GM19239 (cell line): ENCODE measurements around the gene ENHO.
"Not testable (repeated sequence)": the region's sequence is repeated elsewhere in the genome, so short reads cannot be mapped to it uniquely, and the experiment has no call there.

Experiments used
- DNase-seq: peaks from one replicate; pipeline ENCODE4 v3.0.0; 2011; ENCODE audit warnings: low spot score; ENCODE audit not compliant: insufficient read length
- FAIRE-seq: peaks from 2 replicates; lab custom pipeline; 2011; peaks lifted over from hg19 to GRCh38; lab: Jason Lieb, UNC

Gene ENHO

DNA sequence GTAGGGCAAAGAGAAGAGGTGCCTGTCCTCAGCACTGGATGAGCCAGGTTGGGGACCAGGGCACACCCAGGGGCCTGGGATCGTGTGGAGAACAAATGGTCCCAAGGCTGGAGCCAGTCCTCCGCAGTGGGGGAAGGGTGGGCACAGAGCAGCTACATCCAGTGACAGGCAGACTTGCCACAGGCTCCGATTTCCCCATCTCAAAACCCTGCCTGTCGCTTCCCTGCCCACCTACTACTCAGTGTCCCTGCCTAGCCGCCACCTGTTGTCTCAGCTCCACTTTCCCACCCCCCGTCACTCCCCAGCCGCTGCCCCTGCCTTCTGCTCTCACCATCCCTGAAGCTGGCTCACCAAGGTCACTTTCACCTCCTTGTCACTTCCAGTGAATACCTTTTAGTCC lies 13.9 kb upstream of the ENHO start:
- FAIRE-seq = no peak

GRCh38 chr9:34532041-34532440 lies 9.3 kb upstream of the ENHO start:
- not testable (repeated sequence) for DNase-seq, FAIRE-seq

More for the DNA sequence above, 13.9 kb upstream of the ENHO start:
- no peak for DNase-seq

- no peak for FAIRE-seq
Observed at GRCh38 chr9:34526026-34526425, 3.2 kb upstream of the ENHO start.

GRCh38 chr9:34524349-34524748 lies 1.6 kb upstream of the ENHO start:
- no peak for FAIRE-seq
- DNase-seq = no peak

More at GRCh38 chr9:34526026-34526425, 3.2 kb upstream of the ENHO start:
- DNase-seq = no peak

GRCh38 chr9:34522091-34522887 lies 501 bp downstream of the ENHO start:
- no peak for FAIRE-seq

GRCh38 chr9:34521406-34522045 lies 1.3 kb downstream of the ENHO start:
- no peak for DNase-seq
- FAIRE-seq = no peak

More at GRCh38 chr9:34522091-34522887, 501 bp downstream of the ENHO start:
- no peak for DNase-seq

DNA sequence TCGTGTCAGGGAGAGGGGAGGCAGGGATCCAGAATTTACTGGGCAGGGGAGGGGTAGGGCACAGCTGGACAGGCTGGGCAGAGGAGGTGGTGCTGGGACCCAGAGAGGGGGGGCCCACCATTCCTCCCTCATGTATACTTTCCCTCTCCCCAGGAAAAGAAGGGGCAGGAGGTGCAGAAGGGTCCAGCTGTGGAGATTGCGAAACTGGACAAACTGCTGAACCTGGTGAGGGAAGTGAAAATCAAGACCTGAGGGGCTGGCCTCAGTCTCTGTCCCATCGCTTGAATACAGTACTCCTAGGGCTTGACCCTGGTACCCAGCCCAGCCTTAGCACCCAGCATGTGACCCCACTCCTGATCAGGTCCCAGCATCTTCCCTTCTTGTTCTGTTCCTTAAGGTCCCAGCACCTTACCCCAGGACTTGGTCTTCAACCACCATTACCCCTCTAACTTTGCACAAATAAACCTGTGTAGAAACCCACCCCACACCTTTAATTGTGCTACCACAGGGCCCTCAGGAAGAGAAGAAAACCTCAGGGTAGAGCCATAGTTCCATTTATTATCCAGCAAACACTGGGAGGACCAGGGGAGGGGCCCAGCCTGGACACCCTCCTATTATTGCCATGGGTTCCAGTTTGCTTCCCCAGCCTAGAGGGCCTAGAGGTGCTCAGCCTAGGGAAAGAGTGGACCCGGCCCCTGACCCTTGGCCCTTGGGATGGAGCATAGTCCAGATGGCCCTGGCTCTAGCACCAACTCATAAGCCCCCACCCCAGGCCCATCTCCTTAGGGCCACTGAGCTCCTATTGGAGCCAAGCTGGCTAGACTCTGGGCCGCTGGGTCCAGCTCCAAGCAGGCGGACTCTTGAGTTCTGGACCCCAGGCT lies 2.0 kb downstream of the ENHO start:
- DNase-seq = no peak
- no peak for FAIRE-seq

DNA sequence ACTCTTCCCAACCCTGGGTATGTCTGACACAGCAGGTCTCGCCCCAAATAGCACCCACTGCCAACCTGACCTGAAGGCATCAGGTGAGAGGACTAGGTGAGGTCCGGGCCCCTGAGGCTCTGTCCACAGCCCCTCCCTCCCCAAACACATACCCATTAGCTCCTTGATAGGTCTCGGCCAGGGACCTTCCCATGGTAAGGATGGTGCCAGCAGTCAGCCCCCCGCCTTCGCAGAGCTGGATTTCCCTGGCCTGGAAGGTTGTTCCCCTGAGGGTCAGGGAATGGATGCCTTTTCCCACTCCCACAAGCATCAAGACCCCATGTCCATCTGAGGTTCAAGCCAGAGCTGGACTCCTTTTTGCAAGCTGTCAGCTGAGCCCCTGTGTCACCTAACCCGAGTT lies 2.7 kb downstream of the ENHO start:
- DNase-seq (no peak), FAIRE-seq (no peak)

DNA sequence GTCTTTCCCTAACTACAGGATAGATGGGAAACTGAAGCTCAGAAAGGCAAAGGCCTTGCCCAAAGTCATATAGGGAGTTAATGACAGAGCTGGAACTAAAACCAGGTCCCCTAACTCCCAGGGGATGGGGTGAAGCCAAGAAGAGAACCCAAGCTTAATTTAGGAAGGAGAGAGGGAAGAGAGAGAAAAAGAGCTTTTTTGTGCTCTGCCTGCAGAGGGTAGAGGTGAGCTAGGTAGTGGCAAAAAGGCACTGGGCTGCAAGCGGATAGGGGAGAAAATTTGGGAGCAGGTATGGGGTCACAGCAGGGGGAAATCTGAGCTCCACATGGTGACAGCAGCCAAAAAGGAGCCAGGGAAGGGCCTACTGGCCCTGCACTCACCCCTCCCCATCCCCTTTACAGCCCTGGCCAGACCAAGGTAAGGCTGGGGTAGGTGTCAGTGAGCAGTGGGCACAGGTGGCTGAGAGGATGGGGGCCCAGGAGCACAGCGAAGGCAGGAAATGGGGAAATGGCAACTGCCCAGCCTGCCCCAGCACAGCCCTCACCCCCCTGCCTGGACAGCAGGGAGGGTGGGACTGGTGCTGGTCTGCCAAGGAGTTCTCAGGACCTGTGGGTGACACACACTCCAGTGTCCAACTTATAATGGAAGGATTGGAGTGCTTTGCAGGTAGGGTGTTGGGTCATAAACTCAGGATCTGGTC lies 3.3 kb downstream of the ENHO start:
- DNase-seq = no peak

DNA sequence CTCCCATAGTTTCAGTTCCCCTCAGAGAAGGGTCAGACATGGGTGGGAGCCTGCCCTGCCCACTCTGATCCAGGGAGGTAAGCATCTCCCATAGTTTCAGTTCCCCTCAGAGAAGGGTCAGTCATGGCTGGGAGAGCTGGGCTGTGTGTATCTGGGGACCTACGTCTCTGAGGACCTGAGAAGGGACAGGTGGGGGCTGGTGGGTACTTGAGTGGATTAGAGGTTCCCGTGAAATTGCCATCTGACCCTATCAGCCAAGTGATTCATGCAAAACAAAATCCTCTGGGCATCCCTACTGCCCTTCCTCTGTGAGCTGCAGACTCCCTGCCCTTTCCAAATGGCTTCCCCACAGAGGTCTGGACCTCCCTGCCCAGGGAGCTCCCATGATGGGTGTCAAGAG lies 3.9 kb downstream of the ENHO start:
- no peak for DNase-seq
- no peak for FAIRE-seq

More for the DNA sequence above, 3.3 kb downstream of the ENHO start:
- FAIRE-seq = no peak

GRCh38 chr9:34518110-34518616 lies 4.6 kb downstream of the ENHO start:
- no peak for DNase-seq
- no peak for FAIRE-seq

- no peak for DNase-seq
- FAIRE-seq = no peak
Observed at GRCh38 chr9:34517185-34517584, 5.6 kb downstream of the ENHO start.

- FAIRE-seq (no peak), DNase-seq (no peak)
Observed at GRCh38 chr9:34515959-34516358, 6.8 kb downstream of the ENHO start.

GRCh38 chr9:34514816-34515215 lies 8.0 kb downstream of the ENHO start:
- DNase-seq = no peak
- no peak for FAIRE-seq

GRCh38 chr9:34514401-34514800 lies 8.4 kb downstream of the ENHO start:
- FAIRE-seq = no peak
- DNase-seq = no peak

GRCh38 chr9:34513567-34514214 lies 9.1 kb downstream of the ENHO start:
- DNase-seq = no peak
- no peak for FAIRE-seq

DNA sequence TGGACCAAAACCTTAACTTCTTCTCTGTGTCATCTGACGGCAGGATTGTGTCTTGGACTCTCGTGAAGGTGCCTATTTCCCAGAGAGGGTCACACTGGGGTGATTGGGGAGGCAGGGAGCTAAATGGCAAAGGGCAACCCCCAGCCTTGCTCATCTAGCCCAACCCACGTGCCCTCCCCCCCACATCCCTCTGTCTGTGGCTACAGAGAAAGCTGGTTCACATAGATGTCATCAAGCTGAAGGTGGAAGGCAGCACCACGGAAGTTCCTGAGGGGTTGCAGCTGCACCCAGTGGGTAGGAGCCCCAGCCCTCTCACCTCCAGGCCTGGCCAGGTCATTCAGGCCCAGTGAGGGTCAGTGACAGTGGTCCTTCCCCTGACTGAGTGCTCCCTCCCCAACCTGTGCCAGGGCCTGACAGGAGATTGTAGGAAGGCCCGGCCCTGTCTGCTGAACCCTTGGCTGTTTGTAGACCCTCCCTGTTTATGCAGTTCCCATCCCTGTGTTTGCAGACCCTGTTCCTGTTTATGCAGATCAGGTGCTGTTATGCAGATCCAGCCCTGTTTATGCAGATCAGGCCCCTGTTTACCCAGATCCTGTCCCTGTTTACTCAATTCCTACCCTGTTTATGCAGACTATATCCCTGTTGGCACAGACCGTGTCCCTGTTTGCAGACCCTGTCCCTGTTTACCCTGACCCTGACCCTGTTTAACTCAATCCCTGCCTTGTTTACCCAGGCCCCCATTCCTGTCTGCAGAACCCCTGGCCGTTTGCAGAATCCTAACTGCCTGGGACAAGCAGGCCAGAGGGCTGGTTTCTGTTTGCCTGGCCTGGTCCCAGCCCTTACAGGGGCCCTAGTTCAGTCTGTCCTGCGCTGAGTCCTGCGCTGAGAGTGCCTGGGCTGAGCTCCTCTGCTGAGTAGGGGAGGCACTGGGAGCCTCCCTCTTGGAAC lies 10.4 kb downstream of the ENHO start:
- no peak for FAIRE-seq
- DNase-seq = no peak
